T-helper 2 cell treated with Interferon-gamma antibody and Interleukin-4, amounts not matched to agents 5 μg/mL and 100 μg/mL, for 36 hours (primary cell): ENCODE data around the gene RGS11.

Experiments
- DNase-seq: peaks from one replicate; pipeline ENCODE4 v3.0.0; 2021; ENCODE audit warnings: low spot score
- H3K27ac Mint-ChIP-seq: one replicate; pipeline ENCODE4 v1.8.0; 2021; ENCODE audit warnings: mild to moderate bottlenecking, mixed read lengths
- H3K27me3 Mint-ChIP-seq: one replicate; pipeline ENCODE4 v1.8.0; 2021; ENCODE audit warnings: low read depth, mixed read lengths
- H3K36me3 Mint-ChIP-seq: one replicate; pipeline ENCODE4 v1.8.0; 2021; ENCODE audit warnings: low read depth, mixed read lengths
- H3K4me1 Mint-ChIP-seq: one replicate; pipeline ENCODE4 v1.8.0; 2021; ENCODE audit warnings: low read depth, mixed read lengths
- H3K4me3 Mint-ChIP-seq: one replicate; pipeline ENCODE4 v1.8.0; 2022; ENCODE audit warnings: mild to moderate bottlenecking, moderate library complexity, mixed read lengths
- H3K9me3 Mint-ChIP-seq: one replicate; pipeline ENCODE4 v1.8.0; 2021; ENCODE audit warnings: mixed read lengths

RGS11 gene

GRCh38 chr16:307691-308312, 32.1 kb upstream of the RGS11 start:
- Mint-ChIP-seq H3K36me3 (peaks cover 22% of the 10 kb centered on the region), H3K27ac (no peak overlapping the region), H3K27me3 (no peaks in the 10 kb centered on the region), H3K9me3 (no peaks in the 10 kb centered on the region), H3K4me1 (peaks cover 6% of the 10 kb centered on the region), H3K4me3 (no peak overlapping the region)
- no peak for DNase-seq

- Mint-ChIP-seq H3K4me1 (peaks cover 6% of the 10 kb centered on the region), H3K36me3 (peaks cover 17% of the 10 kb centered on the region), H3K9me3 (no peaks in the 10 kb centered on the region), H3K27me3 (no peaks in the 10 kb centered on the region), H3K27ac (no peak overlapping the region), H3K4me3 (no peak overlapping the region)
- DNase-seq = no peak
Measured at GRCh38 chr16:306911-307370, 31.2 kb upstream of the RGS11 start.

- H3K27me3 Mint-ChIP-seq = no peaks in the 10 kb centered on the region
- DNase-seq = no peak
- peaks cover 17% of the 10 kb centered on the region for H3K36me3 Mint-ChIP-seq
- peaks cover 6% of the 10 kb centered on the region for H3K4me1 Mint-ChIP-seq
- H3K27ac Mint-ChIP-seq = no peak overlapping the region
- H3K9me3 Mint-ChIP-seq = no peaks in the 10 kb centered on the region
- H3K4me3 Mint-ChIP-seq = no peak overlapping the region
Measured at GRCh38 chr16:305916-306626, 30.3 kb upstream of the RGS11 start.

- Mint-ChIP-seq H3K4me1 (no peaks in the 10 kb centered on the region), H3K27ac (no peak overlapping the region), H3K4me3 (no peak overlapping the region), H3K9me3 (no peaks in the 10 kb centered on the region), H3K36me3 (peaks cover 11% of the 10 kb centered on the region), H3K27me3 (no peaks in the 10 kb centered on the region)
- DNase-seq = no peak
Measured at GRCh38 chr16:303760-304505, 28.2 kb upstream of the RGS11 start.

- Mint-ChIP-seq H3K4me3 (no peak overlapping the region), H3K27ac (no peak overlapping the region), H3K4me1 (no peaks in the 10 kb centered on the region), H3K27me3 (no peaks in the 10 kb centered on the region), H3K36me3 (peaks cover 8% of the 10 kb centered on the region), H3K9me3 (no peaks in the 10 kb centered on the region)
- DNase-seq = no peak
Measured at GRCh38 chr16:301950-302349, 26.2 kb upstream of the RGS11 start.

- no peak for DNase-seq
- Mint-ChIP-seq H3K36me3 (peaks cover 4% of the 10 kb centered on the region), H3K27ac (no peak overlapping the region), H3K4me1 (no peaks in the 10 kb centered on the region), H3K27me3 (no peaks in the 10 kb centered on the region), H3K9me3 (no peaks in the 10 kb centered on the region), H3K4me3 (no peak overlapping the region)
Measured at GRCh38 chr16:301235-301634, 25.5 kb upstream of the RGS11 start.

GRCh38 chr16:297832-298231, 22.1 kb upstream of the RGS11 start:
- no peak for DNase-seq
- Mint-ChIP-seq H3K27me3 (no peaks in the 10 kb centered on the region), H3K4me3 (no peak overlapping the region), H3K36me3 (peaks cover 1% of the 10 kb centered on the region), H3K27ac (no peak overlapping the region), H3K4me1 (no peaks in the 10 kb centered on the region), H3K9me3 (no peaks in the 10 kb centered on the region)

GRCh38 chr16:296806-297510, 21.2 kb upstream of the RGS11 start:
- Mint-ChIP-seq H3K27ac (no peak overlapping the region), H3K27me3 (no peaks in the 10 kb centered on the region), H3K36me3 (peaks cover 4% of the 10 kb centered on the region), H3K4me3 (no peak overlapping the region), H3K9me3 (no peaks in the 10 kb centered on the region), H3K4me1 (no peaks in the 10 kb centered on the region)
- no peak for DNase-seq

- Mint-ChIP-seq H3K27ac (no peak overlapping the region), H3K9me3 (no peaks in the 10 kb centered on the region)
Measured at GRCh38 chr16:296276-296675, 20.5 kb upstream of the RGS11 start.

GRCh38 chr16:293043-293775, 17.5 kb upstream of the RGS11 start:
- Mint-ChIP-seq H3K4me3 (no peak overlapping the region), H3K9me3 (no peaks in the 10 kb centered on the region), H3K27ac (no peak overlapping the region)

More at GRCh38 chr16:296276-296675, 20.5 kb upstream of the RGS11 start:
- no peak for DNase-seq
- Mint-ChIP-seq H3K4me1 (no peaks in the 10 kb centered on the region), H3K36me3 (peaks cover 9% of the 10 kb centered on the region), H3K27me3 (no peaks in the 10 kb centered on the region), H3K4me3 (no peak overlapping the region)

GRCh38 chr16:291539-291938, 15.8 kb upstream of the RGS11 start:
- Mint-ChIP-seq H3K36me3 (peaks cover 15% of the 10 kb centered on the region), H3K27me3 (no peaks in the 10 kb centered on the region), H3K4me1 (no peaks in the 10 kb centered on the region), H3K4me3 (no peak overlapping the region), H3K9me3 (no peaks in the 10 kb centered on the region), H3K27ac (no peak overlapping the region)
- no peak for DNase-seq

More at GRCh38 chr16:293043-293775, 17.5 kb upstream of the RGS11 start:
- no peaks in the 10 kb centered on the region for H3K4me1 Mint-ChIP-seq
- H3K36me3 Mint-ChIP-seq = peaks cover 10% of the 10 kb centered on the region
- DNase-seq = no peak
- no peaks in the 10 kb centered on the region for H3K27me3 Mint-ChIP-seq

GRCh38 chr16:290681-291405, 15.1 kb upstream of the RGS11 start:
- H3K27me3 Mint-ChIP-seq = no peaks in the 10 kb centered on the region
- no peak overlapping the region for H3K4me3 Mint-ChIP-seq
- H3K36me3 Mint-ChIP-seq = peaks cover 15% of the 10 kb centered on the region
- no peaks in the 10 kb centered on the region for H3K4me1 Mint-ChIP-seq
- DNase-seq = no peak
- H3K27ac Mint-ChIP-seq = no peak overlapping the region
- no peaks in the 10 kb centered on the region for H3K9me3 Mint-ChIP-seq
